WERI-Rb-1 (cell line): ENCODE measurements around the gene VKORC1L1.
"Not testable (repeated sequence)": the region's sequence is repeated elsewhere in the genome, so short reads cannot be mapped to it uniquely, and the experiment has no call there.

ENCODE experiments used
- DNase-seq: peaks from one replicate; pipeline ENCODE4 v3.0.0-alpha.2; 2020
- H3K27ac ChIP-seq: fragments of 250-450 bp; sonication (Bioruptor Pico); 2 replicates; pipeline ENCODE4 v1.5.1; 2020; ENCODE audit warnings: mild to moderate bottlenecking, moderate library complexity
- H3K27me3 ChIP-seq: fragments of 250-450 bp; sonication (Bioruptor Pico); 2 replicates; pipeline ENCODE4 v1.5.1; 2021; ENCODE audit warnings: mild to moderate bottlenecking, low read depth, moderate library complexity; ENCODE audit not compliant: insufficient read depth, severe bottlenecking
- H3K36me3 ChIP-seq: fragments of 250-450 bp; sonication (Bioruptor Pico); 2 replicates; pipeline ENCODE4 v1.5.1; 2020; ENCODE audit warnings: mild to moderate bottlenecking, moderate library complexity
- H3K4me3 ChIP-seq: 2 replicates; pipeline ENCODE4 v1.5.1; 2011; ENCODE audit warnings: low read depth, mild to moderate bottlenecking, control low read depth, low read length
- H3K9me3 ChIP-seq: fragments of 250-450 bp; sonication (Bioruptor Pico); 2 replicates; pipeline ENCODE4 v1.5.1; 2021; ENCODE audit warnings: mild to moderate bottlenecking, moderate library complexity; ENCODE audit not compliant: severe bottlenecking
- TF ChIP-seq, protein P1 (sequence below): IDR thresholded peaks from 2 replicates; pipeline ENCODE4 v1.5.1; 2011; ENCODE audit warnings: low read depth, mild to moderate bottlenecking, control low read depth, inconsistent platforms, low read length

The VKORC1L1 gene

DNA sequence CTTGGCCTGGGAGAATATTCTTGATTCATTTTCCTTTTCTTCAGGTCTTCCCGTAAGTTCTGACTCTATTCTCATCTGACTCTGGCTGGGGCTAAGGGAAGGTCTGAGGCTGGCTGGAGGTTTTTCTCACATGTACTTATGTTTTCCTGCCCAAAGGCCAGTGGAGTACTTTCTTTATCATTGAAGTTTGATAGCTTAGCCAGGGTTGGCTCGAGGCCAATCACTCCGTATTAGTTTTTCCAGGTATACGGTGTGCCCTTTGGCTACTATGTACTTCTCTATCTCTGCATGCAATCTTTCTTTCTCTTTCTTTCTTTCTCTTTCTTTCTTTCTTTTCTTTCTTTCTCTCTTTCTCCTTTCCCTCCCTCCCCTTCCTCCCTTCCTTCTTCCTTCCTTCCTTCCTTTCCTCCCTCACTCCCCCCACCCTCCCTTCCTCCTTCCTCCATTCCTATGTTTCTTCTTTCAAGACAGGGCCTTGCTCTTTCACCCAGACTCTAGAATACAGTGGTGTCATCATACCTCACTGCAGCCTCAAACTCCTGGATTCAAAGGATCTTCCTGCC is 26.8 kb upstream of the VKORC1L1 start:
- Histone ChIP-seq H3K27ac (no peak overlapping the region), H3K36me3 (no peaks in the 10 kb centered on the region), H3K27me3 (no peaks in the 10 kb centered on the region), H3K4me3 (no peak overlapping the region), H3K9me3 (no peaks in the 10 kb centered on the region)
- DNase-seq: no peak
- TF ChIP-seq, protein P1, sequence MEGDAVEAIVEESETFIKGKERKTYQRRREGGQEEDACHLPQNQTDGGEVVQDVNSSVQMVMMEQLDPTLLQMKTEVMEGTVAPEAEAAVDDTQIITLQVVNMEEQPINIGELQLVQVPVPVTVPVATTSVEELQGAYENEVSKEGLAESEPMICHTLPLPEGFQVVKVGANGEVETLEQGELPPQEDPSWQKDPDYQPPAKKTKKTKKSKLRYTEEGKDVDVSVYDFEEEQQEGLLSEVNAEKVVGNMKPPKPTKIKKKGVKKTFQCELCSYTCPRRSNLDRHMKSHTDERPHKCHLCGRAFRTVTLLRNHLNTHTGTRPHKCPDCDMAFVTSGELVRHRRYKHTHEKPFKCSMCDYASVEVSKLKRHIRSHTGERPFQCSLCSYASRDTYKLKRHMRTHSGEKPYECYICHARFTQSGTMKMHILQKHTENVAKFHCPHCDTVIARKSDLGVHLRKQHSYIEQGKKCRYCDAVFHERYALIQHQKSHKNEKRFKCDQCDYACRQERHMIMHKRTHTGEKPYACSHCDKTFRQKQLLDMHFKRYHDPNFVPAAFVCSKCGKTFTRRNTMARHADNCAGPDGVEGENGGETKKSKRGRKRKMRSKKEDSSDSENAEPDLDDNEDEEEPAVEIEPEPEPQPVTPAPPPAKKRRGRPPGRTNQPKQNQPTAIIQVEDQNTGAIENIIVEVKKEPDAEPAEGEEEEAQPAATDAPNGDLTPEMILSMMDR: no peak

DNA sequence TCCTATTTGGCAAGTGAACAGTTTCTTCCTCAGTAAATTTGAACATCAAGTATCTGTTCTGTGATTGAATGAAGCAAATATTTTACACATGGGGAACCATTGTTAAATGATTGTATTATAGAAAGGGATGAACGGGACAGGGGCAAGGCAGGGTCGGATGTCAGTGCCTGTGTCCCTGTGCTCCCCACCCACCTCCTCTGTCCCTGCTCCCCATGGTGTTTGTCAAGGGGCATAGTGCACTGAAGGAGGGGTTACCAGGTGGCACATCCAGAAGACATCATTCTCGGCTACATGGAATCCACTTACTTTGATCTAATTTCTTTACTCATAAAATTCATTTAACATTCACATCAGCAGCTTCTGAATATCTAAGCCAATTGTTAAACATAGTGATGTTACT is 19.4 kb upstream of the VKORC1L1 start:
- not testable (repeated sequence) for H3K27ac ChIP-seq, H3K9me3 ChIP-seq, H3K4me3 ChIP-seq, H3K27me3 ChIP-seq, DNase-seq, H3K36me3 ChIP-seq

DNA sequence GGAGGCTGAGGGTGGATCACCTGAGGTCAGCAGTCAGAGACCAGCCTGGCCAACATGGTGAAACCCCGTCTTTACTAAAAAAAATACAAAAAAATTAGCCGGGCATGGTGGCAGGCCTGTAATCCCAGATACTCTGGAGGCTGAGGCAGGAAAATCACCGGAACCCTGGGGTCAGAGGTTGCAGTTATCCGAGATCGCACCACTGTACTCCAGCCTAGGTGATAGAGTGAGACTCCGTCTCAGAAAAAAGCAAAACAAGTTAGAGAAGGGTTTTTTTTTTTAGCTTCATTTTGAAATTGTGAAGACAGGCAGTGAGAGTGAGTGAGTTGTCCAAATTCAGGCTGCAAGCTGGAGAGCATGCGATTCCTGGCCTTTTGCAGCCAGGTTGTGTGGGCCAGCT is 19.0 kb upstream of the VKORC1L1 start:
- H3K4me3 ChIP-seq, H3K36me3 ChIP-seq, DNase-seq, H3K9me3 ChIP-seq, H3K27ac ChIP-seq, H3K27me3 ChIP-seq: not testable (repeated sequence)

DNA sequence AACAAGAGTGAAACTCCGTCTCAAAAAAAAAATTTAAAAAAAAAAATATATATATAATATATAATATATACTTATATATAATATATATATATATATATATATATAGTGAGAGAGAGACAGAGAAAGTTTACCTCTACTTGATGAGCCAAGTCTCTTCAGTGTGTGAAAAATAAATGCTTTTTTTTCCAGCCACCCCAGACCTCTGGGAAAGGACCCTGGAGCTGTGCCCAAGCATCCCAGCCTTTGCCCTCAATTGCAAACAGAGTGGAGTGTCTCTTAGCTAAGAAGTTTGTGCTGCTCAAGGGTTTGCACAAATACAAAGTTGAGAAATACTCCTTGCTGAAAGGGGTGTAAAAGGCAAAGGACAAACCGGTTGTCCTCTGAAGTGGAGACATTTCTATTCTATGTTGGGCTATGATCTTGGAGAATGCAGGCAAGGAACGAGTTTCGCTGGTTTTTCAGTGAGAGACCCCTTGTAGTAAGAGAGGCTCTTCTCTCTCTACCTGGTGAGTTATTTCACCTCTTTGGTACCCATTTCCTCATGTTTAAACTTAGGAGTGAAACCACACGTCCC is 15.5 kb upstream of the VKORC1L1 start:
- DNase-seq, H3K36me3 ChIP-seq, H3K9me3 ChIP-seq, H3K27me3 ChIP-seq, H3K4me3 ChIP-seq, H3K27ac ChIP-seq: not testable (repeated sequence)

DNA sequence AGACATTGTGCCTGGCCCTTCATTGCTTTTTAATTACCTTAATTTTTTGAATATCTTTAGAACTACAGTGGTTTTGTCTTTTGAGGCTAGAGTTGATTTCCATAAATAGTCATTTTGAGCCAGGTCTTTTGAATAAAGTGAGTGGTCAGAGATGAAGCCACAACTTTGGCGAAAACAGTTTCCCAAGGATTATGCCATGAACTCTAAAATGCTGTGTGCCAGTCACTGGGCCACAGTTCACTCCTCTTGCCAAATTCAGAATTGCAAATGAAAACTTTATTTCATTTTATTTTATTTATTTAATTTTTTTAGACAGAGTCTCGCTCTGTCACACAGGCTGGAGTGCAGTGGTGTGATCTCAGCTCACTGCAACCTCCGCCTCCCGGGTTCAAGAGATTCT is 14.2 kb upstream of the VKORC1L1 start:
- not testable (repeated sequence) for H3K9me3 ChIP-seq, H3K36me3 ChIP-seq, H3K4me3 ChIP-seq, DNase-seq, H3K27me3 ChIP-seq, H3K27ac ChIP-seq

DNA sequence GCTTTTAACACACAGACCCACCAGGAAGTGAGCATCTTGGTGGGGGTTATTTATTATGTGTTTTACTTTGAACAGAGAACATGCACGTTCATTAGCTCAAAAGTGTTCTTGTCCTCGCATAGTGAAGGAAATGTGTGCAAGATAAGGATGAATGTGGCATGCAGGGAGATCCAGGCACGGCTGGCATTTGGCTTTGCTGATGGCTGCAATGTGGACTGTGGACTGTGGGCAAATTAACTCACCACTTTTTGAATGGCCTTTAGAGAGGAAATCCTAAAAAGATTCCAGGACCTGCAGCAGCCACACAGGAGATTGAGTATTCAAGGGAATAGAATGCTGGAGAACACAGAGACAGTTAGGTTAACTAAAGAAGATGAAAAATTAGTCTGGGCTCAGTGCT is 6.6 kb upstream of the VKORC1L1 start:
- not testable (repeated sequence) for H3K27ac ChIP-seq, H3K4me3 ChIP-seq, H3K9me3 ChIP-seq, DNase-seq, H3K27me3 ChIP-seq, H3K36me3 ChIP-seq

DNA sequence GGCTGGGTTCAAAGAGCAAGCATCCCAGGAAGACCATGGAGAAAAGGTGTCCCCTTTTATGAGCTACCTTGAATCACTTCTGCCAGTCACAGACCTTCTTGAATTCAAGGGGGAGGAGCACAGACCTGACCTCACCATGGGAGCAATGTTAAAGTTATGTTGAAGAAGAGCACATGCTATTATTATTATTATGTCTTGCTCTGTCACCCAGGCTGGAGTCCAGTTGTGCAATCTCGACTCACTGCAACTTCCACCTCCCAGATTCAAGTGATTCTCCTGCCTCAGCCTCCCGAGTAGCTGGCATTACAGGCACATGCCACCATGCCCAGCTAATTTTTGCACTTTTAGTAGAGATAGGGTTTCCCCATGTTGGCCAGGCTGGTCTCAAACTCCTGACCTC is 5.2 kb upstream of the VKORC1L1 start:
- H3K9me3 ChIP-seq, H3K4me3 ChIP-seq, H3K27ac ChIP-seq, DNase-seq, H3K36me3 ChIP-seq, H3K27me3 ChIP-seq: not testable (repeated sequence)

DNA sequence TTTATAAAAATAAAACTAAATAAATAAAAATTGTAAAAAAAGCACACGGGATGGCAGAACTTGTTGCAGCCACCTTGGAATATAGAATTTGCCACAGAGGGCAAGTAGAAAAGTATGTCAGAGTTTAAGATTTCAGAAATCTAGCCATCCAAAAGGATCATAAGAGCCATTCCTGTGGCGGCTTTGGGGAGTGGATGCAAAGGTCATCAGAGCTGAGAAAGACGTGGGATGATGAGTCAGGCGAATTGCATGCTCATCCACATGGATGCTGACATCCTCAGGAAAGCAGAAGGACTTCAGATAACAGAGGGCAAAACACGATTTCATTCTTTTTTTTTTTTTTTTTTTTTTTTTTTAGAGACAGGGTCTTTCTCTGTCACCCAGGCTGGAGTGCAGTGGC is 3.6 kb upstream of the VKORC1L1 start:
- not testable (repeated sequence) for H3K27me3 ChIP-seq, H3K27ac ChIP-seq

DNA sequence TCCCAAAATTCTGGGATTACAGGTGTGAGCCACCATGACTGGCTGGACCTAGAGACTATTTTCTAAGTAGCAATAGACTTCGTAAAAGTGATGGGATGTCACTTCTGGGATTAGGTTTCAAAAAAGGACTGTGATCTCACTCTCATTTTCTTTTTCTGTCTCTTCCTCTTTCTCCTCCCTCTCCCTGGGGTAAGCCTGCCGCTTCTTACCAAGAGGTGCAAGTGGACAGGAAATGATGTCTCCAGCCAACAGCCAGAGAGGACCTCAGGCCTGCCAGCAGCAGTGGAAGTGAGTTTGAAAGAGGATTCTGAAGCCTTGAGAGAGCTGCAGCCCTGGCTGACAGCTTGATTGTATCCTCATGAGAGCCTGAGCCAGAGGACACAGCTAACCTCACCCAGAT is 1.4 kb upstream of the VKORC1L1 start:
- not testable (repeated sequence) for H3K36me3 ChIP-seq, H3K9me3 ChIP-seq, H3K27ac ChIP-seq, H3K27me3 ChIP-seq, H3K4me3 ChIP-seq, DNase-seq

More for the DNA sequence above, 3.6 kb upstream of the VKORC1L1 start:
- not testable (repeated sequence) for DNase-seq, H3K36me3 ChIP-seq, H3K4me3 ChIP-seq, H3K9me3 ChIP-seq

DNA sequence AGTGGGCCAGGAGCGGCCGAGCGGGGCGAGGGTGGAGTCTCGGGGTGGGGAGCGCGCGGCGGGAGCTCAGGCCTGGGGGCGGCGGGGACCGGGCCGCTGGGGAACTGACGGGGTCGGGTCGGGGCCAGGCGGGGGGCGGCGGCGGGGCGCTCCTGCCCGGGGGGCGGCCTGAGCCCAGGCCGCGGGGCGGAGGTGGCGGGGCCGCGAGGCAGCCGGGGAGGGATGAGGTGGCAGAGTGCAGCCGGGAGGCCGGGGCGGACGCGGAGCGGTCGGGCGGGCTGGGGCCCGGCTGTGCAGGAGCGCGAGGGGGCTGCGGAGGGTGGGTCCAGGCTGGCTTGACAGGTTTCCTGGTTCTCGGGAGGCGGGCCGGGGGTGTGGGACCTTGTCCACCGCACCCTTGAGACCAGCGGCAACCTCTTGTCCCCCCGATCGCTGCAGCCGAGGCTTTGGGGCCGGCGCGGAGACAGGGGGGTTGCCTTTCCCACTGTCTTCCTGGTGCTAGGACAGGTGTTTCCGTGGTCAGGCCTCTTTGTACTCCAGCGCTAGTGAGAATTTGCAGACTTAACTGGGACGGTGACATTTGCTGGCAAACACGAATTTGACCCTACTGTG is 814 bp downstream of the VKORC1L1 start:
- H3K36me3 ChIP-seq, H3K27me3 ChIP-seq, H3K9me3 ChIP-seq: not testable (repeated sequence)
- Histone ChIP-seq H3K4me3 (peak overlapping the region; percentile 75), H3K27ac (peak overlapping the region; percentile 86)
- peak; percentile 26 for DNase-seq

DNA sequence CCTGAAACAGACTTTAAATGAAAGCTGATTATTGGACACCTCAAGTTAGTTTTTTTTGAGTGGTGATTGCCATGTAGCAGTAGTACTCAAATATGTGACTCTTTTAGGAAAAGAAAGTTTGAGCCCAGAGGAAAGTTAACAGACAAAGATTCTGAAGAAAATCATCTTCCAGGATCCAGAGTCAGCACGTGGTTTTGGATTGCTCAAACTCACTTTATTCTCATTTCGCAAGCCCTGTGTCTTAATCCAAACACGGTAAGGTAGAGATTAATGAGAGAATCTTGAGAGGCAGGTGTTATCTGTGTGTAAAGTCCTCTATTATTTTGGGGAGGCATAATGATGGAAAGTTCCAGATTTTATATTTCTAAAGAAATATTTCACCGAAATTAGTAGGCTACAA is 2.8 kb downstream of the VKORC1L1 start:
- H3K27me3 ChIP-seq, DNase-seq, H3K9me3 ChIP-seq, H3K36me3 ChIP-seq, H3K4me3 ChIP-seq, H3K27ac ChIP-seq: not testable (repeated sequence)

DNA sequence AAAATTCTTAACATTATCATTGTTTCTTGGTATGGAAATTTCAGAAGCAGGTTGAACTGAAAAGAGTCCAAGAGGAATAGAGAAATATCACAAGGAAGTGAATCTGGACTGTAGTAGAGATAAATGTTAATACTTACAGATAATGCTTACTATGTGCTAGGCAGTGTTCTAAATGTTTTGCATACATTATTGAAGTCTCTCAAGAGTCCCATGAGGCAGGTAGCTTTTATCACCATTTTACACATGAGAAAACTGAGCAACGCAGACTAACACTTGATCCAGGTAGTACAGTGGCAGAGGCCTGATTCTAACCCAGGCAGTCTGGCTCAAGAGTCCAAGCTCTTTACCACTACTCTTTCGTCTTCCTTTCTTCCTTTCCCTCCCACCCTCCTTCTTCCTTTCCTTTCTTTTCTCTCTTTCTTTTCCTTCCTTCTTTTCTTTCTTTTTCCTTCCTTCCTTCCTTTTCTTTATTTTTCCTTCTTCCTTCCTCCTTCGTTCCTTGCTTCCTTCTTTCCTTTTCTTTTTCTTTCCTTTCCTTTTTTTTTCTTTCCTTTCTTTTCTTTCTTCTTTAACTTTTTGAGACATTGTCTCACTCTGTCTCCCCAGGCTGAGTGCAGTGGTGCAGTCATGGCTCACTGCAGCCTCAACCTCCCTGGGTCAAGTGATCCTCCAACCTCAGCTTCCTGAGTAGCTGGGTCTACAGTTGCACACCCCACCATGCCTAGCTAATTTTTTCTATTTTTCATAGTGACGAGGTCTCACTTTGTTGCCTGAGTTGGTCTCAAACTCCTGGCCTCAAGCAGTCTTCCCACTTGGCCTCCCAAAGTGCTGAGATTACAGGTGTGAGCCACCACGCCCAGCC is 6.6 kb downstream of the VKORC1L1 start:
- H3K4me3 ChIP-seq, H3K9me3 ChIP-seq, H3K27me3 ChIP-seq, H3K36me3 ChIP-seq, DNase-seq, H3K27ac ChIP-seq: not testable (repeated sequence)

DNA sequence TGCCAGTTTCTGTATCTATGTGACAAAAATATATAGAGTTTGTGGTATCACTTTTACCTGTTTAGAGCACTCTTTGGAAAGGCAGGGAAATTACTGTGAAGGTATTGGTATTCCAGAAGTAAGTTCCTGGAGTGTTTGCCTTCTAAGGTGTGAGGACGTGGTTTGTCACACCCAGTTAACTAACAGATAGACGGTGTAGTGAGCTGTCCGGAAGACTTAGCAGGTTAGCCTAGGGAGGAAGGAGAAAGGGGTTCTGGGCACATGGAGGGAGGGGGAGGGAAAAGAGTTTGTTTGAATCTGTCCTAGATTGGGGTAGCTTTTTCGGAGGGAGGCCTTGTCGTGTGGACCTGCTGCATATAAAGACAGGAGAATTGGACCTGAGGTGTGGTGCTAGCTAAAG is 7.4 kb downstream of the VKORC1L1 start:
- not testable (repeated sequence) for H3K36me3 ChIP-seq, H3K27ac ChIP-seq, H3K9me3 ChIP-seq, H3K4me3 ChIP-seq, H3K27me3 ChIP-seq, DNase-seq
